DMS53 (cell line): ENCODE data around the gene SEC61A2.
A peak's percentile ranks its signal among the peaks of the same experiment; 100 is the strongest.
"Not testable (repeated sequence)": the region's sequence is repeated elsewhere in the genome, so short reads cannot be mapped to it uniquely, and the experiment has no call there.

Experiments
- DNase-seq: peaks from one replicate; lab custom pipeline; 2025; lab: John Stamatoyannopoulos, UW

SEC61A2 gene

DNA sequence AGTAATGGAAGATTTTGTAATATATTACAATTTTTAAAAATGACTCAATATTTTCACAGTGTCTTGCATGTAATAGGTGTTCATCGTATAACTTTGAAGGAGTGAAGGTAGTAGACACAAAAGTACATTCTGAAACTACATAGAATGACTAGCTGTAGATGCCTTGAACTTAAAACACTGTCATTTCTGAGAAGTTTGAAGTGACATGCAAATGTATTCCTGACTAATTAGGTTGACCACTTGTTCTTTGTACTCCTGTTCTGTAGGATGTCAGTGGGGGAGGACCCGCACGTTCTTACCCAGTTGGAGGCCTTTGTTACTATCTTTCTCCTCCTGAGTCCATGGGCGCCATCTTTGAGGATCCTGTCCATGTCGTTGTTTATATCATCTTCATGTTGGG lies 31.2 kb downstream of the SEC61A2 start:
- no peak for DNase-seq

DNA sequence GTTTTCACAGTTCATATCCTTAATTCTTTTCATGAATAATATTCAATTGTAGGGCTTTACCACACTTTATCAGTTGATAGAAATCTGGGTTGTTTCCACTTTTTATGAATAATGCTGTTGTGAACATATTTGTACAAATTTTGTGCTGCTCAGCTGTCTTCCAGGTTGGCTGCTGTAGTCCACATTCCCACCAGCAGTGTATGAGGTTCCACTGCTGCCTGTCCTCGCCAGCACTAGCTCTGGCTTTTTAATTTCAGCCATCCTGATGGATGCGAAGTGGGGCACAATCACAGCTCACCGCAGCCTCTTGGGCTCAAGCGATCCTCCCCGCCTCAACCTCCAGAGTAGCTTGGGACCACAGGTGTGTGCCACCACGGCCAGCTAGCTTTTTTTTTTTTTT lies 33.5 kb downstream of the SEC61A2 start:
- no peak for DNase-seq

DNA sequence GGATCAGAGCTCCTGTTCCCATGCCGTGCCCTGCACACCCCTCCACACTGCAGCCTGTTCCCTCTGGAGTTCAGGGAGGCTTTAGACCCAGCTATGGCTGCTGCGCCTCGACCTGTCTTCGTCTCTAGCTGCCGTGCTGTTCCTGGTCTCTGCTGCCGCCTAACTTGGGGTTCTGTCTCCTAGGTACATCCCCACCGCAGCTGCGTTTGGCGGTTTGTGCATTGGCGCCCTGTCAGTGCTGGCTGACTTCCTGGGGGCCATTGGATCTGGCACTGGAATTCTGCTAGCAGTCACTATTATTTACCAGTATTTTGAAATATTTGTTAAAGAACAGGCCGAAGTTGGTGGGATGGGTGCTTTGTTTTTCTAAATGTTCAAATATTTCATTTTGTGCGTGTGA lies 34.6 kb downstream of the SEC61A2 start:
- DNase-seq: no peak

DNA sequence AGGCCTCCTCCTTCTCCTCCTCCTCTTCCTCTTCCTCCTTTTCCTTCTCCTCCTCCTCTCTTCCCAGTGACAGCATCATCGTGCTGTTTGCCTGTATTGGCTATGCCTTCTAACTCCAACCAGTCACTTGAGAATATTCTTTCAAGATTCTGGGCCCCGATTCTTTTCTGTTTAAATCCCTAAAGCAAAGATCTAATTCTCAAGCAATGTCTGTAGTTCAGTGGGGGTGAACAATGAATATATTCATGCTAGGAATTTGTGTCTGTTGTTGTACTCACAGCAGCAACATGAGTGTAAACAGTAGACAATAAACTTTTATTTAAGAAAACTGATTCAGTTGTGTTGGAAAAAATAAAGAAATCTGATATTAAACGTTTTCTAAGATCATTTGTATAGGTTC lies 35.6 kb downstream of the SEC61A2 start:
- no peak for DNase-seq

DNA sequence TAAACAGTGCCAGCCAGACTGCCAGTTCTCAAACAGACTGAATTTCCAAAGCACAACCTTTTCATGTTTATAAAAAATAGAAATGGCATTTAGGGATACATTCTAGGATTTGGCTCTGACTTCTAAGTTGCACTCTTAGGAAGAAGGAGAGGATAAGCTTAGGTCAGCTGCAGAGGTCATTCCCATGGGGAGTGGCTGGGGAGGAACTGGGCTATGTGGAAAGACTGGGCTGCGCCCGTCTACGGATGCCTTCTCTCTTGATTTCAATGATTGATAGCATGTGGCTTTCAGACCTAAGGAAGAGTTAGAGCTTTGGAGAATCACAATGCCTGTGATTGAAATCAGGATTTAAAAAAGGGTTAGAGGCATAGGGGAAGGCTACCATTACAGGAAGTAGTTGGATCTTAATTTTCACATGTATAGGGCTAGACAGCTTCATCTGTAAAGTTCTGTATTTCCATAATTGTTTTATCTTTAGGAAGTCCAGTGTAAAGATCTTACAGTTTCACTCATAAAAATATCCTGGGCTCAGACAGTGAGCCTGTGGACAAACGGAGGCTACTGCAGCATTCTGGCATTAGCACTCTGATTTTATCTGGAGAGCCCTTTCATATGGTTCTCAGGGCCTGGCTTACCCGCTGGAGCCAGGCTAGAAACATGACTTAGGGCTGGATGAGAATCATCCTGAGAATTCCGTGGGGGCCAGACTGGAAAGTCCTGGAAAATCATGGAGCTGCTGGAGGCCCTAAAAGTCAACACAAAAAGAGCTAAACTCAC lies 36.7 kb downstream of the SEC61A2 start:
- DNase-seq: no peak

DNA sequence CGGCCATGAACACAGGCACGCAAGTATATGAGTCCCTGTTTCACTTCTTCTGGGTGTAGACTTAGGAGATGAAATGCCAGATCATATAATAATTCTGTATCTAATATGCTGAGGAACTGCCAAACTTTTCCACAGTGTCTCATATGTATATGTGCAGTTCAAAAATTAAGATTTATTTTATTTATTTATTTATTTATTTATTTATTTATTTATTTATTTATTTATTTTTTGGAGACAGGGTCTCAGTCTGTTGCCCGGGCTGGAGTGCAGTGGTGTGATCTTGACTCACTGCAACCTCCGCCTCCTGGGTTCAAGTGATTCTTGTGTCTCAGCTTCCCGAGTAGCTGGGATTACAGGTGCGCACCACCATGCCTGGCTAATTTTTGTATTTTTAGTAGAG lies 42.0 kb downstream of the SEC61A2 start:
- not testable (repeated sequence) for DNase-seq

DNA sequence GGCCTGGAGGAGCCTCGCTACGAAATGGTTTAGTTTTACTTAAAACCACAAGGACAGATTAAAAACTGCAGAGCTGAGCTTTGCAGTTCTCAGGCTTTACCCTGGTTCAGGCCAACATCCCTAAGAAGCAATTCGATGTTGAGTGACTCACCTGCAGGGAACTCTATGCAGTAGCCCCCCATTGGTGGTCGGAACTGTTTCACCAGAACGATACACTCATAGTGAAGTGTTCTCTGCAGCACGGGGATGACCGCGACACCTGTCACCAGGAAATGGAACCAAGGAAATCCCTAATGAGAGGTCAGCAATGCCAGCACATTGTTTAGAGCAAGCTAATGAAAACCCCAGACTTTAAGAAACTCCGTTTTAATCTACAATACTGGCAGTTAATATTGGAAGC lies 48.2 kb downstream of the SEC61A2 start:
- no peak for DNase-seq

DNA sequence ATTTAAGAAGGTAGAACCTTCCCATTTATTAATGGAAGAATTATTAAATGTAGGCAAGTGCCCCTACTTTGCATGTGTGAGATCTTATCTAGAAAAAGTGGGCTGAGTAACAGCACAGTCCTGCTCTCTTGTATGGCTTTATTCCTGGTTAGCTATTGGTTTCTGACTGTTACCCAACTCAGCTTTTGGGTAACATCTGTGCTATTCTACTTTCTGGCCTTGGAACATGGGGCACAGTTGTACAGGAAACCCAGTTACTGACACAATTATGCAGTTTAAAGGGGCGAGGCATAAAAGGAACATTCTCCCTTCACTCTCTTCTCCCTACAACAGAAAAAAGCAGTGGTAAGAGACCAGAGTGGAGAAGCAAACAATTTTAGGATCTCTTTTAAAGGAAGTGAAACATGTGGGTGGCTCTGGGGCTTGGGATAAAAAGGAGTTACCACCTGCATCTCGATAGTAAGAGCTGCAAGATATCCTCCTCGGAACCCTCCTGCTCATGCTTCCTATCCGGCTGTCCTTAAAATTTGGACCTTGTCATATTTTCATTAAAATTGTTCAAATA lies 50.2 kb downstream of the SEC61A2 start:
- DNase-seq: no peak

DNA sequence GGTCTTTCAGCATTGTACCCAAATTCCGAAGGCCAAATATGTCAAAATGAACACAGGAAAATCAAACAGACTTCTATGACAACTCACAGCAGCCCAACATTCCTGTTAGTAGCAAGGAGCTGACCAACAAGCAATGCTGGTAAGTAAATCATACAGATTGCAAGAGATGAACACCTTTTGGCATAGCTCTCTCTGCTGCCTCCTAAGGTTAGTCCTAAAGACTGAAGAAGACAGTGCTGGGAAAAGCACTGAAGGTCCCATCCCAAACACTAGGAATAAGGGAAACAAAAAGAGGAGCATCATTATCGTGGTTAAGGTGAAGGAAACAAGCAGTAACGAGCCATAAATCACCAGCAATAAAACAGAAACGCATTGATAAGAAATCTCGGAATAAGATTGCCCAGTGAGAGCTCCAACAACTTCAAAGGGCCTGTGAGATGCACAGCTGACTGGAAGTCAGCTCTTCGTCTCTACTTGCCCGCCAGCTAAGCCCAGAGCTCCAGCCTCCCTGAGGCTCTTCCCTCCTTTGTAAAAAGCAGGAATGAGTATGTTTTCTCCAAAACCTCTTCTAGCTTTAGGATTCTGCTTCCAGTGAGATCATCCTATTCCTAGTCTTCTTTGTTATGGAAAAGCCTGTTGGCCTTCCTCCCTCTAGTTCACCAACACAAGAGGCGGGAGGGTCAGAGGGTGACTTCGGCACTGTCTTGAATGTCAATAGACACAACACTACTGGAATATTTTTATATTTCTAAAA lies 50.9 kb downstream of the SEC61A2 start:
- no peak for DNase-seq

DNA sequence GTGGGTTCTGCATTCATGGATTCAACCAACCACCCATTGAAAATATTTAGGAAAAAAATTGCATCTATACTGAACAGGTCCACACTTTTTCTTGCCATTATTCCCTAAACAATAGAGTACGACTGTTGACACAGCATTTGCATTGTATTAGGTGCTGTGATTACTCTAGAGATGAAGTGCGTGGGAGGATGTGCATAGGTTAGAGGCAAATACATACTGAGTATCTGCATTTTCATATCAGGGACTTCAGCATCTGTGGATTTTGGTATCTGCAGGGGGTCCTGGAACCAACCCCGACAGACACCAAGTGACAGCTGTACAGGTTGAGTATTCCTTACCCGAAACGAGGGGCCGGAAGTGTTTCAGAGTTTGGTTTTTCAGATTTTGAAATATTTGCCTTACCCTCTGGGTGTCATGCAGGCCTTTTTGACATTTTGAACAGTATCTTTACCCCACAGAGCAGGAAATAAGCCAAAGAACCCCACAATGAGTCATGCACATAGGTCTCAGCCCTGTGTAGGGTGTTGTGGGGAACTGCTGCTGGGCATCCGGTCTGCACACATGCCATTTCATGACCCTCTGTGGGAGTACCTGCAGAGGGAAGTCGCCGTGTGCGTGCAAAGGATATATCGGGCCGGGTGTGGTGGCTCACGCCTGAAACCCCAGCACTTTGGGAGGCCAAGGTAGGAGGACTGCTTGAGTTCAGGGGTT lies 51.7 kb downstream of the SEC61A2 start:
- DNase-seq: no peak

DNA sequence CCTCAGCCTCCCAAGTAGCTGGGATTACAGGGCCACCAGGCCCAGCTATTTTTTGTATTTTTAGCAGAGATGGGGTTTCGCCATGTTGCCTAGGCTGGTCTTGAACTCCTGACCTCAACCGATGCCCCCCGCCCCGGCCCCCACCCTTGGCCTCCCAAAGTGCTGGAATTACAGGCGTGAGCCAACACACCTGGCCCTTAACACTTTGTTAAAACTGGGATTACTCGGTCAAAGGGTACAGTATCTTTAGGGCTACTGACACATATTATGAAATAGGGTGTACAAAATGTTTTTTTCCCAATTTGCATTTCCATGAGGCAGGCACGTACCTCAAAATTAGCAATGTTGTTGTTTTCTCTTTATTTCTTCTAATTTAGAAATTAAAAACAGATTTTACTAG lies 54.7 kb downstream of the SEC61A2 start:
- DNase-seq: no peak

DNA sequence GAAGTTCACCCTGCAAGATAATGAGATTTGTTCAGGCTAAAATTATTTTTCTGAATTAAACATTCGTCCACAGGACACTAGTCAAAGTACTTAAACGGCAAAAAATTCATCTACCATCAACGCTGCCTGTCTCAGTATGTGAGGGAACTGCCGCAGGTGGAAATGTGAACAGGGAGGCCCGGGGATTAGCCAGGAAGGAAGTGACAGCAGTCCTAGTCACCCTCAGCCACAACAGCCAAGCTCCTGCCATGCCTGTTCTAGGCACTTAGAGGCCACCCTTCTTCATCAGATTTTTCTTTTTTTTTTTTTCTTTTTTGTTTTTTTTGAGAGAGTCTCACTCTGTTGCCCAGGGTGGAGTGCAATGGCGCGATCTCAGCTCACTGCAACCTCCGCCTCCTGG lies 56.8 kb downstream of the SEC61A2 start:
- DNase-seq: no peak

DNA sequence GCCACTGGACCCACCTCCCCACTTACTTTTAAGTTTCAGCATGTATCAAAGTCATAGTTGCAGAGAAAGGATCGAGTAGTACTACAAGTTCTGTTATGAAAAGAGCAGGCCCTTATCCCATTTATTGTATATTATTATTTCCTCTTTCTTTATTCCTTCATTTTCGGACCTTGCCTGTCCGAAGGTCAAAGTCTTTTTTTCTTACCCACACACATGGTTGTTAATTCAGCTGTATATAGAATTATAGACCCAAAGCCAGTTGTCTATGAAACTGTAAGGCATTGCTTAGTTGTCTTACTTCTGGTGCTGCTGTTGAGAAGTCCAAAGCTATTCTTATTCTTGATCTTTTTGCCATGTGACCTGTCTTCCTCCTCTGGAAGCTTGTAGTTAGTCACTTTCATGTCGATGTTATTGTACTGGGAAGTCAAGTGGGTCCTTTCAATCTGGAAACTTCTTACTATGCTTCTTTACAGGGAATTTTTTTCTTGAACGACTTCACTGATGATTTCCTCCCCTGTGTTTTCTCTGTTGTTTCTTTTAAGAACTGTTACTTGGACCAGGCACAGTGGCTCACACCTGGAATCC lies 57.9 kb downstream of the SEC61A2 start:
- DNase-seq: no peak

DNA sequence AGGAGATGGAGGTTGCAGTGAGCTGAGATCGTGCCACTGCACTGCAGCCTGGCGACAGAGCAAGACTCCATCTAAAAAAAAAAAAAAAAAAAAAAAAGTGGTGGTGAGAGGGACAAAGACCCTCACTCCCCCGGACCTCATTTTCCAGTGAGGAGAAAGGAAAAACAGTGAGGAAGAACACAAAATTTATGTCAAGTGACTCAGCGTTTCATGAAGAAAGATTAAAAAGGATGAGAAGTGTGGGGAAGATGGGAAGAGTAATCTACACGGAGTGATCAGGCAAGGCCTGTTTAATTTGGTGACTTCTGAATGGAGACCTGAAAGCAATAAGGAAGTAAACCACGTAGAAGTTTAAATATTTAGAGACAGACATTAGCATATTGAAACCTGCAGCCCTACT lies 59.2 kb downstream of the SEC61A2 start:
- no peak for DNase-seq

DNA sequence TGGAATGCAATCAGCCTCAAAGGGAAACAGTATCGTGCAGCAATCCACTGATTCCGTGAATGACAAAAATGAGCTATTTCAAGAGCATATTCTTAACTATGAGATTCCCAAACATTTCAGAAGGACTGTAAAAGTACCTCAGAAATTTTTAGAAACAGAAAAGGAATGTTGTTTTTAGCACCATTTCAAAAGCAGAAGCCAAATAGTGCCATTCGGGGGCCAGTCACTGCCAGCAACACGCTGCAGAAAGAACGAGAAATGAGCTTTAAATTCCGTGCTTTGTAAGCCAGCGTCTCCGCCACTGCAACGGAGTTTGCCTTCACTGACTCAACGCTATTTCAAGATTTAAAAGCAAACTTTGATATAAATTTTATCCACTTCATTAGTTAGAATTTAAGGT lies 59.9 kb downstream of the SEC61A2 start:
- no peak for DNase-seq

DNA sequence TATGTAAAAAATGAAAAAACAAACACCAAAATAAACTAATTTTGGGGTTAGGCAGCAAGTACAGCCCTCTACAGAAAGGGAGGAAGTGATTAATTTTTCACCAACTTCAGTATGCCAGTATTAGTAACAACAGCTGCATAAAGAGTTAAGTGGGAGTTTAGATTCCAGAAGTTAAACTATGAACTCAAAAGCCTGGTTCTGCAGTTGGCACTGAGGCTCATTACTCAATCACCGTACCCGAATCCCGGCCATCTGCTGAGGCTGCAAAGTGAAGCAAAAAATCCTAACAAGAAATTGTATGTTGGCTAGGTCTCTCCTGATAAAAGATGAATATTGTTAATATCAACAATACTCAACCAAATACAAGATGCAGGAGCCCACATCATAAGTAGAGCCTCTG lies 62.2 kb downstream of the SEC61A2 start:
- DNase-seq: no peak

DNA sequence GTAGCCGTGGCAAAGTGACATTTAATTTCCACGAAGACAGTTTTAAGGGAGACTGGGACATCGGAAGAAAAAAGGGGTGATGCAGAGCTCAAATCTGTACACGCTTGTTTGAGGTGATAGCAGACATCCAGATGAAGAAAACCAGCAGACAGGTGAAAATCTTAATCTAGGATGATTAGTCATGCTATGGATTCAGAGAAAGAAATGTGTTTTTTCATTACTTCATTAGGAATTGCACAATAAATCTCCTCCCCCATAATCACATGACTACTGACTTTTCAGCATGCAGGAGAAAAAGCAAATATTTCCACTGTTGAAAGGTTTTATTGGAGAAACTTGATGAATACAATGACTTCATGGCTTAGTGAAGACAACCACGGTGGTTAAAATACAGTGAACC lies 63.7 kb downstream of the SEC61A2 start:
- DNase-seq: no peak

DNA sequence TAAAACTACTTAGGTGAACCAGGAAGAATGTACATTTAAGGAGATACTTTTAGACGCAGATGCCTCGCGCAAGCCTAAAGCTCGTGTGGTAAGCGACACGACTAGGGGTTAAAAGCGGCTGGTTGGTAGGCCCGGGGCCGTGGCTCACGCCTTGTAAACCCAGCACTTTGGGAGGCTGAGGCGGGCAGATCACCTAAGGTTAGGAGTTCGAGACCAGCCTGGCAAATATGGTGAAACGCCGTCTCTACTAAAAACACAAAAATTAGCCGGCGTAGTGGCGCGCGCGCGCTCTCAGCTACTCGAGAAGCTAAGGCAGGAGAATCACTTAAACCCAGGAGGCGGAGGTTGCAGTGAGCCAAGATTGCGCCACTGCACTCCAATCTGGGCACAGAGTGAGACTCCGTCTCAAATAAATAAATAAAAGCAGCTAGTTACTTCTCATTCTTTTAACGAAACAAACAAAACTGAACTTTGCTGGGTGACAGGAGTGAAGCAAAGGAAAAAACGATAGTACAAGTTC lies 65.3 kb downstream of the SEC61A2 start:
- peak; percentile 63 for DNase-seq

DNA sequence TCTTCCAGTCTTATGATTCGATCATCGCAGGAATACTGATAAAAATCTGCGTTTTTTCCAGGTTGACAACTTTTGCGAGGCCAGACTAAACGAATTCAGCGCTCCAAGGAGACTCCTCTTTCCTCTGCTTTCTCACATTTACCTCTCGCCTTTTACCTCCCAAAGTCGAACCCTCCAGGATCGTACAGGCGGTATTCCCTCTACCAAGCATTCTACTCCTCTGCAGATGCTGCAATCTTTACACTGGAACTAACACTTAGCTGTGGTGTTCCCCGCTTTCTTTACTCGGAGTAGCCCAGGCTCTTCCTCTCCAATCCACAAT lies 65.8 kb downstream of the SEC61A2 start:
- peak; percentile 73 for DNase-seq

DNA sequence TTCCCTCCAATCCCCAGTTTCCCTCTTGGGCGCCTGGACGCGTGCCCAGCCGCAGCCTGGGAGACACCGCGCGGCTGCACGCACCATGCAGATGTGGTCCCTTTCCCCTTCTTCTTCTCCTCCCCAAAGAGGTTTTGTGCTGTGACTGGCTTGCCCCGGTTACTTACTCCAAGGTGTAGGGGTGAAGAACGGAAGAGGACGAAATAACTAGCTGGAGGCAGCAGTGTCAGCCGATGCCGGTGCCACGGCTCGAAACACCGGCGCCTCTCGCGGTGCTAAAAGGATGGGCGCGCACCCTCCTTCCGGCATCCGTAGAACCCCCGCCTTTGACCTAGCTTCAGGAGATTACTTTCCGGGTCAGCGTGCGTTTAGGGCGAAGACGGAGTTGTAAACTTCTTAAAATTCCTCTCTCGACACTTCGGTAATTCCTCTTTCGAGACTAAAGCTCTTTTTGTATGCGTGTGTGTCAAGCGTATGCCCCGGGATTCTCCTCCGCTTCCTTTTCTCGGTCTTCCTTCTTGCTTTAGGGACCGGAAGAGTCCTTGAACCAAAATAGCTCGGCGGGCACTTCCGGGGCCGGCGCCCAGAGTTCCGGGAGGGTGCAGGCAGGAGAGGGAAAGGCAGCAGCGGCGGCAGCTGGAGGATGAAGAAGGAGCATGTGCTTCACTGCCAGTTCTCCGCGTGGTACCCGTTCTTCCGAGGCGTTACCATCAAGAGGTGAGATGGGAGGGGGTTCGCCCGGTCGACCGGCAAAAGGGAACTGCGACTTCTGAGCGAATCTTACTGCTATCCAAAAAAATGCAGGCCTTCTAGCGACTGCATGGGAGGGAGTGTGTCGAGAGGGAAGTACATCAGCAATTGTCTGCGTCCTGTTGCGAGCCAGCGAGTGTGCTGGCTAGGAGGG lies 66.4 kb downstream of the SEC61A2 start, which contains the start of the genes CDC123 and NUDT5:
CDC123 (plus strand) TSS at position 586 of the 904 bp plus-strand sequence; CDS start at position 644, 58 bp downstream.
NUDT5 (minus strand) TSS at position 289 of the 904 bp plus-strand sequence. CDS start 9,600 bp downstream, outside the sequence.
- peak; percentile 98 for DNase-seq
